OCI-LY7 (cell line): ENCODE results near the gene SNCAIP. TPM values are rescaled to one million over a fixed set of nuclear protein-coding genes. Genes with fewer than 3 reads are reported as not detected.

Source experiments
- BruUV-seq: library from RNA; stranded (reverse); fragments of 400-500 nt; replicated peaks from 2 replicates; lab custom pipeline; 2021; lab: Mats Ljungman, UMichigan
- CTCF ChIA-PET: fragments of 300-600 bp; sonication (Branson Sonifier 250); formaldehyde crosslinking; loops from one replicate; lab custom pipeline; 2022; ENCODE audit warnings: antibody characterized with exemption; ENCODE audit not compliant: unreplicated experiment; lab: Charles Lee
- POLR2A ChIA-PET: fragments of 300-600 bp; sonication (Branson Sonifier 250); formaldehyde crosslinking; loops from one replicate; lab custom pipeline; 2022; ENCODE audit warnings: antibody characterized with exemption; lab: Charles Lee
- DNase-seq: peaks from one replicate; pipeline ENCODE4 v3.0.0-alpha.2; 2015; ENCODE audit warnings: low spot score
- H2AFZ ChIP-seq: fragments of 200-600 bp; sonication (generic), shearing (Covaris generic); 2 replicates; pipeline ENCODE4 v1.6.1; 2014; ENCODE audit warnings: mild to moderate bottlenecking, antibody characterized with exemption, low read length, moderate library complexity
- H3K27ac ChIP-seq: fragments of 200-600 bp; sonication (generic); 2 replicates; pipeline ENCODE4 v1.5.1; 2014; ENCODE audit warnings: mixed run types, low read depth, mild to moderate bottlenecking, moderate library complexity, low read length, inconsistent platforms; ENCODE audit not compliant: poor library complexity, severe bottlenecking
- H3K36me3 ChIP-seq: fragments of 200-600 bp; sonication (generic); 2 replicates; pipeline ENCODE4 v1.6.1; 2014; ENCODE audit warnings: mild to moderate bottlenecking, antibody characterized with exemption, low read length, moderate library complexity, mixed read lengths; ENCODE audit not compliant: insufficient read depth
- H3K4me1 ChIP-seq: fragments of 200-600 bp; sonication (generic); 2 replicates; pipeline ENCODE4 v1.5.1; 2014; ENCODE audit warnings: mild to moderate bottlenecking, low read length; ENCODE audit not compliant: insufficient read depth, poor library complexity, severe bottlenecking
- H3K4me2 ChIP-seq: fragments of 200-600 bp; sonication (generic); 2 replicates; pipeline ENCODE4 v1.6.1; 2014; ENCODE audit warnings: mild to moderate bottlenecking, low read length
- H3K4me3 ChIP-seq: fragments of 200-600 bp; sonication (generic); 2 replicates; pipeline ENCODE4 v1.5.1; 2014; ENCODE audit warnings: mild to moderate bottlenecking, low read depth, low read length; ENCODE audit not compliant: poor library complexity, severe bottlenecking
- H3K79me2 ChIP-seq: fragments of 200-600 bp; sonication (generic); 2 replicates; pipeline ENCODE4 v1.6.1; 2016; ENCODE audit warnings: low read depth, mild to moderate bottlenecking, low read length, moderate library complexity, mixed read lengths; ENCODE audit not compliant: insufficient read depth
- H3K9me2 ChIP-seq: fragments of 200-600 bp; sonication (generic); 2 replicates; pipeline ENCODE4 v1.6.1; 2016; ENCODE audit warnings: mild to moderate bottlenecking, low read length, mixed read lengths; ENCODE audit not compliant: insufficient read depth
- H3K9me3 ChIP-seq: fragments of 200-600 bp; sonication (generic); 2 replicates; pipeline ENCODE4 v1.6.1; 2014; ENCODE audit warnings: mild to moderate bottlenecking, mixed run types, low read length, mixed read lengths
- H4K20me1 ChIP-seq: fragments of 200-600 bp; sonication (generic); 2 replicates; pipeline ENCODE4 v1.6.1; 2014; ENCODE audit warnings: mild to moderate bottlenecking, antibody characterized with exemption, low read length, moderate library complexity, mixed read lengths; ENCODE audit not compliant: insufficient read depth
- CTCF ChIP-seq: fragments of 200-600 bp; sonication (generic); conservative IDR thresholded peaks from 2 replicates; pipeline ENCODE4 v1.5.1; 2014; ENCODE audit warnings: mild to moderate bottlenecking, antibody characterized with exemption, low read length, moderate library complexity, mixed read lengths
- EZH2phosphoT487 ChIP-seq: fragments of 200-600 bp; sonication (generic); IDR thresholded peaks from 2 replicates; pipeline ENCODE4 v1.6.1; 2018; ENCODE audit warnings: low read depth, borderline replicate concordance, mild to moderate bottlenecking, mixed run types, antibody characterized with exemption, low read length, moderate library complexity, mixed read lengths
- intact Hi-C: fragments of 100-400 bp; cut with micrococcal nuclease; formaldehyde crosslinking; loops from one replicate; pipeline ENCODE4 v1.10.0; 2022; ENCODE audit not compliant: unreplicated experiment
- total RNA-seq, 2 experiments: library from RNA; depleted of rRNA in 1 of 2; stranded (reverse); fragments of >200 nt in 1 of 2; shearing (Covaris generic) in 1 of 2; gene quantifications; 2 replicates each; pipeline ENCODE4 v1.2.3, GENCODE V29; 2014 to 2022

Gene SNCAIP
- total RNA-seq, 2 experiments from 2014 or later = not detected

- no TSS peak for BruUV-seq
- Histone ChIP-seq H3K36me3 (no peaks in the 10 kb centered on the region), H3K4me3 (no peak overlapping the region), H3K4me1 (no peaks in the 10 kb centered on the region), H3K9me3 (no peaks in the 10 kb centered on the region), H2AFZ (no peak overlapping the region), H3K79me2 (no peaks in the 10 kb centered on the region), H3K27ac (no peak overlapping the region), H3K9me2 (no peaks in the 10 kb centered on the region), H3K4me2 (no peak overlapping the region), H4K20me1 (no peaks in the 10 kb centered on the region)
- DNase-seq = no peak
- intact Hi-C loops = no loop called here
- TF ChIP-seq CTCF (no peak), EZH2phosphoT487 (no peak)
- CTCF ChIA-PET = no interaction called here
- POLR2A ChIA-PET = no interaction called here
These were observed 124.6 kb downstream of the SNCAIP start for GRCh38 chr5:122436615-122437014.

- no peaks in the 10 kb centered on the region for H4K20me1 ChIP-seq
- H3K36me3 ChIP-seq = no peaks in the 10 kb centered on the region
- POLR2A ChIA-PET = no interaction called here
- no TSS peak for BruUV-seq
- H3K27ac ChIP-seq = no peak overlapping the region
- intact Hi-C loops = no loop called here
- no peak for TF ChIP-seq EZH2phosphoT487
- no peak for TF ChIP-seq CTCF
- no peaks in the 10 kb centered on the region for H3K9me2 ChIP-seq
- no peak overlapping the region for H3K4me3 ChIP-seq
- H2AFZ ChIP-seq = no peak overlapping the region
- no peaks in the 10 kb centered on the region for H3K9me3 ChIP-seq
- H3K4me2 ChIP-seq = no peak overlapping the region
- H3K79me2 ChIP-seq = no peaks in the 10 kb centered on the region
- CTCF ChIA-PET = no interaction called here
- DNase-seq = no peak
- H3K4me1 ChIP-seq = no peaks in the 10 kb centered on the region
These were observed 127.6 kb downstream of the SNCAIP start for GRCh38 chr5:122439645-122440044.

DNA sequence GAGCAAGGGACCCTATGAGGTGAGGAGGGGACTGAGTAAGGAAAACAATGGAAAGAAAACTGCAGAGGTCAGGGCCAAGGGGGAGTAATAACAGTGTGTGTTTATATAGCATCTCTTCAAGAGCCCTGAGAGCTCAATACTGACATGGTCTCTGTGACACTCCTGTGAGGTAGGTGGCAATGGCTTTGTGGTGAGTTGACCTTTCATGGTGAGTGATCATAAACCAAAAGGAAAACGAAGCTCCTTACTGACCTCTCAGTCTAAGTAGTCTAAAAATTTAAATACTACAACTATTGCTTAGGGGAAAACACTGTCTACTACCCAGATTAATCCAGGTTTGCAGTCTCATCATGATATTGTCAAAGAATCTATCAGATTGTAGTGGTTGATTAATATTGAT, 130.9 kb downstream of the SNCAIP start:
- no peaks in the 10 kb centered on the region for H3K36me3 ChIP-seq
- no peak overlapping the region for H2AFZ ChIP-seq
- POLR2A ChIA-PET = interaction anchor here (0.5 to 0.8 kb wide), 3 partner anchors 98 to 298 kb away, joined by 3 read pairs; no protein-coding TSS in a partner anchor
- no peaks in the 10 kb centered on the region for H3K4me1 ChIP-seq
- no peaks in the 10 kb centered on the region for H4K20me1 ChIP-seq
- BruUV-seq = no TSS peak
- H3K27ac ChIP-seq = no peak overlapping the region
- no peak for DNase-seq
- no peaks in the 10 kb centered on the region for H3K9me3 ChIP-seq
- H3K4me3 ChIP-seq = no peak overlapping the region
- H3K4me2 ChIP-seq = no peak overlapping the region
- intact Hi-C loops = no loop called here
- H3K79me2 ChIP-seq = no peaks in the 10 kb centered on the region
- TF ChIP-seq EZH2phosphoT487 (no peak), CTCF (no peak)
- H3K9me2 ChIP-seq = no peaks in the 10 kb centered on the region
- CTCF ChIA-PET = no interaction called here
